Measurements from ENCODE around the gene UGT1A10. TPM values are rescaled to one million over a fixed set of nuclear protein-coding genes. Genes with fewer than 3 reads are reported as not detected.

The UGT1A10 gene
- total and polyA plus RNA-seq, 2 donors (not counting 3 experiments of a cell fraction or from before 2014, with no cell fraction given) = not detected

DNA sequence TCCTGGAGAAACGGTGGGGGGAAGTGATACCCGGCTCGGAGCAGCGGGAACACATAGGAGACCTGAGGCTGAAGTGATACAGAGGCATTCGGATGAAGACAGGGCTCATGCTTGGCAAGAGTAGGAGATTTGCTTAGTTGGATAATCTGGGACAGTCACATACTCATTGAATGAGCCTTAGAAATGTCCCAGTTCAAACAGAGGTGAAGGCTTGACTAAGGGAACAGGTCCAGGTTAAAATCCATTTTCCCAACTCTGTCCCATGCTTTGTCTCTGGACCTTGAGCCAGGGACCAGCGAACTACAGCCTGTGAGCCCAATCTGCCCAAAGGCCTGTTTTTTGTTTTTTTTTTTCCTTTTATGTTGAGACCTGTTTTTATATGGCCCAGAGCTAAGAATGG, 57.7 kb downstream of the UGT1A10 start:
- FAIRE-seq (no peak), DNase-seq (ENCODE audit: low read depth, low spot score) (no peak)
- H3K4me3 ChIP-seq (replicated peaks in 1 of 3; ENCODE audit: insufficient read depth in 1 of 3, low read depth in 1 of 3, low read length in 3 of 3) = no peak overlapping the region
- no peak overlapping the region for H3K27ac ChIP-seq (ENCODE audit: insufficient read depth, low read depth, low read length)
- no peaks in the 10 kb centered on the region for H3K27me3 ChIP-seq (ENCODE audit: control insufficient read depth in 2 of 2, insufficient read depth in 2 of 2, low read length in 2 of 2)
- CTCF ChIA-PET = no interaction called here
- H2AFZ ChIP-seq (ENCODE audit: low read depth, low read length) = no peak overlapping the region
- POLR2A ChIA-PET = no interaction called here
- H4K20me1 ChIP-seq (replicated peaks; ENCODE audit: control insufficient read depth, extremely low read depth, insufficient read depth, low read length) = no peaks in the 10 kb centered on the region
- TF ChIP-seq JUN (IDR thresholded peaks at IDR 0.05; ENCODE audit: borderline replicate concordance, insufficient read depth, insufficient read length, low read depth) (no peak), POLR2A (IDR thresholded peaks at IDR 0.05; ENCODE audit: low read depth, low read length) (no peak), EZH2 (IDR thresholded peaks at IDR 0.05; ENCODE audit: borderline replicate concordance, low read depth, low read length, severe bottlenecking) (no peak), POLR2AphosphoS5 (IDR thresholded peaks at IDR 0.05; ENCODE audit: insufficient read depth, low read depth, low read length) (no peak), CTCF (IDR thresholded peaks at IDR 0.05; ENCODE audit: extremely low read depth in 1 of 2, insufficient read depth in 1 of 2, low read depth in 1 of 2, low read length in 2 of 2) (no peak), GATA2 (IDR thresholded peaks at IDR 0.05; ENCODE audit: insufficient read depth, insufficient read length, low read depth, low read length) (no peak), FOS (IDR thresholded peaks at IDR 0.05; ENCODE audit: borderline replicate concordance, insufficient read depth, low read length) (no peak), MYC (IDR thresholded peaks at IDR 0.05; ENCODE audit: low read depth, low read length) (no peak)
- TF ChIP-seq, protein P1, sequence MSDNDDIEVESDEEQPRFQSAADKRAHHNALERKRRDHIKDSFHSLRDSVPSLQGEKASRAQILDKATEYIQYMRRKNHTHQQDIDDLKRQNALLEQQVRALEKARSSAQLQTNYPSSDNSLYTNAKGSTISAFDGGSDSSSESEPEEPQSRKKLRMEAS (IDR thresholded peaks at IDR 0.05; ENCODE audit: insufficient read depth, insufficient read length) = no peak
- no TSS peak for BruUV-seq (replicated peaks)
- H3K9ac ChIP-seq (replicated peaks; ENCODE audit: extremely low read depth, insufficient read depth, low read length) = no peak overlapping the region
- peaks cover 15% of the 10 kb centered on the region for H3K4me1 ChIP-seq (ENCODE audit: control insufficient read depth, extremely low read depth, insufficient read depth, low read length)
- dilution Hi-C loops (cut with MboI; ENCODE audit: extremely low pct_ligation_motif_present, low sequenced_read_pairs) = no loop called here
- H3K9me3 ChIP-seq (replicated peaks; ENCODE audit: control insufficient read depth, insufficient read depth, low read length) = no peaks in the 10 kb centered on the region
- intact Hi-C loops (cut with micrococcal nuclease) = no loop called here
- no peaks in the 10 kb centered on the region for H3K9me1 ChIP-seq (replicated peaks; ENCODE audit: control insufficient read depth, extremely low read depth, insufficient read depth, low read length)
- H3K36me3 ChIP-seq (ENCODE audit: control insufficient read depth in 2 of 2, extremely low read depth in 1 of 2, insufficient read depth in 2 of 2, low read length in 2 of 2) = no peaks in the 10 kb centered on the region
- no peak overlapping the region for H3K4me2 ChIP-seq (ENCODE audit: insufficient read depth, low read length)
- H3K79me2 ChIP-seq (ENCODE audit: control insufficient read depth, insufficient read depth, low read length) = no peaks in the 10 kb centered on the region
